Stomach (tissue), 9 donors: Measurements from ENCODE around the gene CRTC1. TPM values are rescaled to one million over a fixed set of nuclear protein-coding genes. Genes with fewer than 3 reads are reported as not detected.

Experiments
- DNase-seq, 2 donors: peaks; one replicate each; pipeline versions ENCODE4 v3.0.0 to v3.0.0-alpha.2; 2013 to 2019
- H3K27ac ChIP-seq, 5 donors: fragments of 200-600 bp in 4 of 5; sonication (generic) in 4 of 5; one replicate each; pipeline ENCODE4 v1.5.1; 2013 to 2019; ENCODE audit warnings: mild to moderate bottlenecking in 1 of 5, moderate library complexity in 1 of 5
- H3K27me3 ChIP-seq, 3 donors: fragments of 200-600 bp; sonication (generic); one replicate each; pipeline ENCODE4 v1.5.1; 2017 to 2019; ENCODE audit warnings: mixed run types in 1 of 3
- H3K36me3 ChIP-seq, 4 donors: fragments of 200-600 bp; sonication (generic); 1 replicate in 3 of 4; 2 replicates in 1 of 4; pipeline ENCODE4 v1.5.1; 2016 to 2019
- H3K4me1 ChIP-seq, 4 donors: fragments of 200-600 bp; sonication (generic); one replicate each; pipeline ENCODE4 v1.5.1; 2016 to 2019
- H3K4me3 ChIP-seq, 4 donors: fragments of 200-600 bp; sonication (generic) in 3 of 4; one replicate each; pipeline ENCODE4 v1.5.1; 2016 to 2019; ENCODE audit warnings: mild to moderate bottlenecking in 1 of 4
- H3K9me3 ChIP-seq, 4 donors: fragments of 200-600 bp; sonication (generic); one replicate each; pipeline ENCODE4 v1.5.1; 2016 to 2019
- CTCF ChIP-seq, 7 experiments: fragments of 450-650 bp in 4 of 7; fragments of 200-600 bp in 3 of 7; sonication (generic) in 3 of 7; IDR thresholded peaks; one replicate each; pipeline ENCODE4 v1.5.1; 2016 to 2019; ENCODE audit warnings: antibody characterized with exemption in 7 of 7, control low read depth in 2 of 7, mild to moderate bottlenecking in 1 of 7
- EP300 ChIP-seq: sonication (generic); formaldehyde crosslinking; IDR thresholded peaks from one replicate; pipeline ENCODE4 v1.6.1; 2017; ENCODE audit warnings: antibody characterized with exemption
- POLR2A ChIP-seq, 4 donors: fragments of 450-650 bp; IDR thresholded peaks; one replicate each; pipeline ENCODE4 v1.6.1; 2016; ENCODE audit warnings: antibody characterized with exemption in 4 of 4, control low read depth in 2 of 4, mild to moderate bottlenecking in 1 of 4, moderate library complexity in 1 of 4
- POLR2AphosphoS5 ChIP-seq, 3 donors: sonication (generic); formaldehyde crosslinking; IDR thresholded peaks; one replicate each; pipeline ENCODE4 v1.6.1; 2016; ENCODE audit warnings: antibody characterized with exemption in 3 of 3
- WGBS, 5 donors: extraction: QIAGEN DNeasy Blood & Tissue Kit in 3 of 5; methylation state at CpG; one replicate each; pipeline versions ENCODE4 v1.1.5 to v1.1.7; 2013 to 2018; 5-methylcytosine and 5-hydroxymethylcytosine counted together
- intact Hi-C: fragments of 100-400 bp; cut with DNase I; formaldehyde crosslinking; loops from one replicate; pipeline ENCODE4 v1.15.1; 2023; ENCODE audit warnings: low total_unique reads
- polyA plus RNA-seq, 3 donors: library from polyadenylated mRNA; stranded (reverse); fragments of 200-250 nt; gene quantifications; one replicate each; pipeline ENCODE4 v1.2.3, GENCODE V29; 2013
- total RNA-seq, 5 donors: library from RNA; depleted of rRNA; stranded (reverse); fragments of >200 nt; gene quantifications; one replicate each; pipeline versions ENCODE4 v1.1.0 to v1.2.3, GENCODE V29; 2014 to 2016
- donor health status: healthy with polysubstance abuse.
- donor health status: Bipolar disorder and iron deficiency.
- donor health status: healthy.

Gene CRTC1
- total and polyA plus RNA-seq, 8 donors, result 4.2 to 28.0 (median 4.6) TPM; not detected in 1

DNA sequence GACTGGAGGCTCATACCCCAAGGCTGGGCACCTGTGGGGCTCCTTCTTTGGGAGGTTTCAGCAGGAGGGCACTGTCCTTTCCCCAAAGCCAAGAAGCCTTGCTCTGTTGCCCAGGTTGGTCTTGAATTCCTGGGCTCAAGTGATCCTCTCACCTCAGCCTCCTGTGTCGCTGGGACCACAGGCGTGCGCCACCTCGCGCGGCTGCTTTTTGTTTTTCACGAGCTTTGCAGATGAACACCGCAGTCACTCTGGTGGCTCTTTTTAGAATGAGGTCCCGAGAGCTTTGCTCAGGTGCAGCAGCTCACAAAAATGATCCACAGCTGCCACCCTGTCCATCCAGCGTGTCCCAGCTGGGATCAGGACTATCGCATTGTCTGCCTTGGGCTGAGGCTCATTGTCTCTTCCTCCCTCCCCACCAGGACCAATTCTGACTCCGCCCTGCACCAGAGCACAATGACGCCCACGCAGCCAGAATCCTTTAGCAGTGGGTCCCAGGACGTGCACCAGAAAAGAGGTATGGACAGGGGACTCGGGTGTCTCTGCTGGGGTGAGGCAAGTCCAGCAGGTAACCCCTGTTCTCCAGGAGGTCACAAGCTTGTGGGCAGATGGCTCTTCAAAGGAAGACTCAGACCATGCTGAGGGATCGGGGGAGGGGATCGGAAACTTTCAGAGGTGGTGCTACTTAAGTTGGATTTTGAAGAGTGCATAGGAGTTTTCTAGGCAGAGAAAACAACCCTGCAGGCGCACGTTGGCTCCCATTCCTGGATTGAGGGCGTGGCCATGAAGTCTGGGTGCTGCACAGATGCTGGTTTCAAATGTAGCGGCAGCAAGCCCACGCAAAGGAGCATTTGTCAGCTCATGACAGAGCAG, 66.1 kb downstream of the CRTC1 start:
- H3K27ac ChIP-seq, result no peak overlapping the region
- intact Hi-C loops, result no loop called here
- H3K27me3 ChIP-seq, result no peaks in the 10 kb centered on the region
- TF ChIP-seq POLR2AphosphoS5 (IDR thresholded peaks at IDR 0.05) (no peak), CTCF (IDR thresholded peaks at IDR 0.05) (no peak), POLR2A (IDR thresholded peaks at IDR 0.05) (no peak), EP300 (no peak)
- H3K4me3 ChIP-seq, result no peak overlapping the region
- H3K36me3 ChIP-seq, result peaks cover 6 to 54% (median 49%) of the 10 kb centered on the region in 4 donors
- H3K4me1 ChIP-seq, result peaks cover 0 to 3% (median 0%) of the 10 kb centered on the region in 4 donors
- 91 to 95% (median 94%) methylated on average over 23 of the region's 23 CpGs for WGBS, 5 donors
- no peaks in the 10 kb centered on the region for H3K9me3 ChIP-seq
- DNase-seq, result no peak

- TF ChIP-seq POLR2AphosphoS5 (IDR thresholded peaks at IDR 0.05) (no peak), EP300 (no peak), POLR2A (IDR thresholded peaks at IDR 0.05) (no peak), CTCF (IDR thresholded peaks at IDR 0.05) (no peak)
- Histone ChIP-seq H3K27ac (no peak overlapping the region), H3K4me1 (no peaks in the 10 kb centered on the region), H3K27me3 (no peaks in the 10 kb centered on the region), H3K36me3 (peaks cover 6 to 59% (median 49%) of the 10 kb centered on the region in 4 donors), H3K9me3 (no peaks in the 10 kb centered on the region), H3K4me3 (no peak overlapping the region)
- no peak for DNase-seq
- intact Hi-C loops, result no loop called here
- 89 to 94% (median 92%) methylated on average over 16 to 19 of the region's 19 CpGs for WGBS, 5 donors
These were observed 67.0 kb downstream of the CRTC1 start for GRCh38 chr19:18750295-18750970.

DNA sequence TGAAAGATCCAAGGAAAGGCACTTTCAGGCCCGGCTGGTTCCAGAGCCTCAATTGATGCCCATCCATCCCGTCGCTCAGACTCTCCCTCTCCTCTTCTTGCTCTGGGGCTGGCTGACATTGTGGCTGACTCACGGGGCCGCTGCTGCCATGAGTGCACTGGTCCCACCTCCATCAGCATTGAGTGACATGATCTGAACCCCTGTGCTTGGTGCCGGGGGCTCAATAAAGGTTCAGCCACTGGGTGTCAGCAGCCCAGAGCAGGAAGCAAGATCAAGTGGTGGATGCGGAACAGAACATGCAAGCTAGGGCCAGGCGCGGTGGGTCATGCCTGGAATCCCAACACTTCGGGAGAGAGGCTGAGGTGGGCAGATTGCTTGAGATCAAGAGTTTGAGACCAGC, 68.1 kb downstream of the CRTC1 start:
- Histone ChIP-seq H3K27me3 (no peaks in the 10 kb centered on the region), H3K36me3 (peaks cover 6 to 60% (median 50%) of the 10 kb centered on the region in 4 donors), H3K4me3 (no peak overlapping the region), H3K4me1 (no peaks in the 10 kb centered on the region), H3K27ac (no peak overlapping the region), H3K9me3 (no peaks in the 10 kb centered on the region)
- 76 to 85% (median 79%) methylated on average over 9 to 10 of the region's 10 CpGs for WGBS, 5 donors
- no peak for DNase-seq
- intact Hi-C loops, result no loop called here
- no peak for TF ChIP-seq EP300
- no peak for TF ChIP-seq POLR2AphosphoS5 (IDR thresholded peaks at IDR 0.05)
- TF ChIP-seq POLR2A (IDR thresholded peaks at IDR 0.05), result no peak
- TF ChIP-seq CTCF (IDR thresholded peaks at IDR 0.05), result no peak

- TF ChIP-seq POLR2AphosphoS5 (IDR thresholded peaks at IDR 0.05) (no peak), EP300 (no peak), CTCF (IDR thresholded peaks at IDR 0.05) (no peak), POLR2A (IDR thresholded peaks at IDR 0.05) (no peak)
- 80 to 88% (median 85%) methylated on average over 4 of the region's 4 CpGs for WGBS, 5 donors
- Histone ChIP-seq H3K27me3 (no peaks in the 10 kb centered on the region), H3K4me3 (no peak overlapping the region), H3K36me3 (peaks cover 9 to 58% (median 49%) of the 10 kb centered on the region in 4 donors), H3K4me1 (peaks cover 0 to 7% (median 0%) of the 10 kb centered on the region in 4 donors), H3K9me3 (no peaks in the 10 kb centered on the region), H3K27ac (no peak overlapping the region)
- DNase-seq, result no peak
- intact Hi-C loops, result no loop called here
These were observed 71.0 kb downstream of the CRTC1 start for GRCh38 chr19:18754501-18754900.
